ENCODE measurements around the gene ELP1. TPM values are rescaled to one million over a fixed set of nuclear protein-coding genes. Genes with fewer than 3 reads are reported as not detected.

Gene ELP1
- total and polyA plus RNA-seq, 5 experiments from 2014 or later, result 12.8 to 38.8 (median 19.6) TPM

DNA sequence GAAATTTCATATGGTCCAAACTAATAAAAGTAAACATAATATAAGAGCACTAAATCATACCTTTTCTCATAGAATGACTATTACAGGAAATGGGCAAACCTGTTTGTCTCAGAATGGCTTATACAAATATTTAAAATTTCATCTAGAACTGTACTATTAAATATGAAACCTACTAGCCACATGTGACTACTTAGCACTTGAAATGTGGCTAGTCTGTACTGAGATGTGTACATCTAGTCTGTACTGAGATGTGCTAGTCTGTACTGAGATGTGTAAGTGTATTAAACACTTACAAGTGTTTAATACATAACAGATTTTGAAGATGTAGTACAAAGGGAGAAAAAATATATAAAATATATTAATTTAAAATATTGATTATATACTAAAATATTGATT is 22.7 kb upstream of the ELP1 start:
- H3K27ac Mint-ChIP-seq, result no peak overlapping the region
- H3K4me1 Mint-ChIP-seq, result no peaks in the 10 kb centered on the region
- POLR2A ChIA-PET, result no interaction called here
- no peaks in the 10 kb centered on the region for H3K36me3 Mint-ChIP-seq
- no peak overlapping the region for H3K4me3 Mint-ChIP-seq
- DNase-seq, result no peak
- H3K27me3 Mint-ChIP-seq, result peaks cover 0 to 1% (median 0%) of the 10 kb centered on the region in 5 donors
- H3K9me3 Mint-ChIP-seq, result no peaks in the 10 kb centered on the region
- ATAC-seq, result no peak

DNA sequence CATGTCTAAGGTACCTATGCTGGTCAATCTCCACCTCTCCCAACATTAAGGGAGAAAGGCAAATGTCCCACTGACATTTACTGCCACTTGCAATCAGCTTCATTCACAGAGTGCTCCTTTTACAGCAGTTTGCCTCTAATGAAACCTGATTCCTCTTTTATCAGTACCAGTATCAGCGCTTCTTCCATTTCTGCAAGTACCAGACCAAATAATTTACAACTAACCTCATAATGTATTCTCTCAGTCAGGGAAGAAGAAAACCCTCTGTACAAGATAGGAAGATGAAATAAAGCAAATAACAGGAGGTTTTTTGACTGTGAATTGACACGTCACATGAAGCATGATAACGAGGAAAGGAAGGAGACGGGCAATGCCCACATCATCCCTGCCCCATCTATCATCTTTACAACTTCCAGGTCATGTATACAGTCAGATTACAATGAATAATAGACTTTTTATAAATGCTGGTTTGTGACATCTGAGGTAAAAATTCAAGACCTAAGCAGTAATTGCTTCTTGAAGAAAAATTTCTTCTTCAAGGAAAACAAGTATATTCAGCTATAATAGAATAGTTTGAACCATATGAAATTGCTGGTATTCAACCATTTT is 22.2 kb upstream of the ELP1 start:
- POLR2A ChIA-PET, result no interaction called here
- H3K9me3 Mint-ChIP-seq, result no peaks in the 10 kb centered on the region

DNA sequence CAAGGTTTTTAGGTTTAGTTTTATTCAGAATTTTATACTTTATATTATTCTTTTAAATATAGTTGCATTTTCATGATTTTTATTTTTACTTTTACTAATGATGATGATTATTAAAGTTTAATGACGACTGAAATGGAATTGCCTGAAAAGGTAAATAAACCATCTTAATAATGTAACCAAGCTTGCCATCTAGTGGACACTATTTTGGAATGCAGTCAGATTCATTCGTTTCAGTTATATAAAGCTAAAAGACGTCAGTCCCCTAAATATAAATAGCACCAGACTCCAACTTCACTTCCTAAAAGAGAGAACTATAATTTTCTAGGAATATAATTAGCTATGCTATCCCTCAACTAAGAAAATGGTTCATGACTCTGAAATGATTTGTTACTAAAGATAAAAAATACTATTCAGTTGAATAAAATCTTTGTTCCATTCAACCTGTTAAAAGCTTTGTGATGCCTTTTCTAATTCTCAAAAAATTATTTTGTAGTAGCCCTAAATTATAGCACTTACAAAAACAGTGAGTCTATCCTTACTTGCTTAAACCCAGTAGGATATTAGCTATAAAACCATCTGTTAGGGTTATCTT is 20.2 kb upstream of the ELP1 start:
- Mint-ChIP-seq H3K4me3 (no peak overlapping the region), H3K27me3 (peaks cover 0 to 1% (median 0%) of the 10 kb centered on the region in 5 donors), H3K4me1 (no peaks in the 10 kb centered on the region), H3K9me3 (no peaks in the 10 kb centered on the region), H3K27ac (no peak overlapping the region), H3K36me3 (no peaks in the 10 kb centered on the region)
- peak in 3 of 10 donors; percentile 17 to 25 (median 21) for DNase-seq
- no peak for ATAC-seq
- POLR2A ChIA-PET, result no interaction called here

More for the DNA sequence above, 22.2 kb upstream of the ELP1 start:
- no peak for DNase-seq
- no peak overlapping the region for H3K4me3 Mint-ChIP-seq
- no peaks in the 10 kb centered on the region for H3K36me3 Mint-ChIP-seq
- peaks cover 0 to 1% (median 0%) of the 10 kb centered on the region in 5 donors for H3K27me3 Mint-ChIP-seq
- H3K4me1 Mint-ChIP-seq, result no peaks in the 10 kb centered on the region
- no peak for ATAC-seq
- no peak overlapping the region for H3K27ac Mint-ChIP-seq

DNA sequence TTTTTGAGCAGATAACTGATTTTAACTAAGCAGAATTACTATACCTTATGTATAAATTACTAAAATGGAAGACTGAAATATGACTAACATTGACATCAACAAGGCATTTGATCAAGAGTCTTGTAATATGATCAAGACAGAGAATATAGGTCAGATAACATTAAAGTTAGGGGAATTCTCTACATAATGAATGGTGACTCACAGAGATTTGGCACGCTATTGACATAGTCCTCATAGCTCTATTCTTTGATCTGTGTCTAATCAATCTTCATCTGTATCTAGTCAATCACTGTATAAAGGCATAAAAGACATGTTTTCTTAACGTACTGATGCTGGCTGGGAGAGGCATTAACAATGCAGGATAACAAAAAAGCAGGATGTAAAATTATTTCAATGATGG is 17.7 kb upstream of the ELP1 start:
- POLR2A ChIA-PET, result no interaction called here
- no peaks in the 10 kb centered on the region for H3K9me3 Mint-ChIP-seq
- H3K36me3 Mint-ChIP-seq, result no peaks in the 10 kb centered on the region
- no peaks in the 10 kb centered on the region for H3K4me1 Mint-ChIP-seq
- DNase-seq, result no peak
- no peak overlapping the region for H3K4me3 Mint-ChIP-seq
- H3K27me3 Mint-ChIP-seq, result no peaks in the 10 kb centered on the region
- ATAC-seq, result no peak
- no peak overlapping the region for H3K27ac Mint-ChIP-seq

DNA sequence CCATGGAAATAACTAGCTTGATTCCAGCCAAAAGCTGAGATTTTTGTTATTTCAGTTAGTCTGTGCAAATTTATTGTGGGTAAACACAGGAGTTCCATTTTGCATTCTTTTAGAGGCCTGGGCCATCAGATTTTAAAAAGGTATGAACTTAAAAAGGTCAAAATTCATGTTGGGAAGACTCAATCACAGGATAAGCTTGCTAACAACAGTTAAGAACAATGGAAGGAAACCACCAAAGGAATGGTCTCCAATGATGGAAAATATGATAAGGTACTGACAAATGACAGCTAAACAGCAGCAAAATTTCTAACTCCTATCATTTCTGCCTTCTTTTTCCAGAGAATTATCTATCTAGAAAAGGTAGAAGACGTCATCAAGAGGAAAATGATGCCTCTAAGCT is 16.2 kb upstream of the ELP1 start:
- Mint-ChIP-seq H3K9me3 (no peaks in the 10 kb centered on the region), H3K27me3 (peaks cover 0 to 3% (median 0%) of the 10 kb centered on the region in 5 donors), H3K27ac (no peak overlapping the region), H3K4me1 (peaks cover 0 to 2% (median 0%) of the 10 kb centered on the region in 4 donors), H3K4me3 (no peak overlapping the region), H3K36me3 (peaks cover 0 to 3% (median 0%) of the 10 kb centered on the region in 3 donors)
- ATAC-seq (no peak), DNase-seq (no peak)
- POLR2A ChIA-PET, result no interaction called here

DNA sequence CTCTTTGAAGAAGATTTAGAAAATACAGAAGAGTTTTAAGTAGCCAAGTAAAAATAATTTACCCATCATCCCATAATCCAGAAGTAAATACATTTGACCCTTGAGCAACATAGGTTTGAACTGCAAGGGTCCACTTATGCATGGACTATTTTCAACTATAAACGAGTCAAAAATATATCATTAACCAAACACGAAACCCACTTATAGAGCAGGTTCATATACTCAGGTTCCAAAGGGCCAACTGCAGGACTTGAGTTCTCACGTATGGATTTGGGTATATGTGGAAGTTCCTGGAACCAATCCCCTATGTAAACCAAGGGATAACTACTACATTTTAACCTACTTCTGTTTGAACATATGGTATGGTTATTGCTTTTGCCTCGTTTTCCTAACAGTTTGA is 6.1 kb upstream of the ELP1 start:
- no peak overlapping the region for H3K27ac Mint-ChIP-seq
- peaks cover 1 to 12% (median 5%) of the 10 kb centered on the region in 4 donors for H3K4me1 Mint-ChIP-seq
- H3K27me3 Mint-ChIP-seq, result no peaks in the 10 kb centered on the region
- ATAC-seq, result no peak
- DNase-seq, result no peak
- H3K4me3 Mint-ChIP-seq, result no peak overlapping the region
- POLR2A ChIA-PET, result no interaction called here
- peaks cover 0 to 22% (median 2%) of the 10 kb centered on the region in 3 donors for H3K36me3 Mint-ChIP-seq
- H3K9me3 Mint-ChIP-seq, result no peaks in the 10 kb centered on the region

DNA sequence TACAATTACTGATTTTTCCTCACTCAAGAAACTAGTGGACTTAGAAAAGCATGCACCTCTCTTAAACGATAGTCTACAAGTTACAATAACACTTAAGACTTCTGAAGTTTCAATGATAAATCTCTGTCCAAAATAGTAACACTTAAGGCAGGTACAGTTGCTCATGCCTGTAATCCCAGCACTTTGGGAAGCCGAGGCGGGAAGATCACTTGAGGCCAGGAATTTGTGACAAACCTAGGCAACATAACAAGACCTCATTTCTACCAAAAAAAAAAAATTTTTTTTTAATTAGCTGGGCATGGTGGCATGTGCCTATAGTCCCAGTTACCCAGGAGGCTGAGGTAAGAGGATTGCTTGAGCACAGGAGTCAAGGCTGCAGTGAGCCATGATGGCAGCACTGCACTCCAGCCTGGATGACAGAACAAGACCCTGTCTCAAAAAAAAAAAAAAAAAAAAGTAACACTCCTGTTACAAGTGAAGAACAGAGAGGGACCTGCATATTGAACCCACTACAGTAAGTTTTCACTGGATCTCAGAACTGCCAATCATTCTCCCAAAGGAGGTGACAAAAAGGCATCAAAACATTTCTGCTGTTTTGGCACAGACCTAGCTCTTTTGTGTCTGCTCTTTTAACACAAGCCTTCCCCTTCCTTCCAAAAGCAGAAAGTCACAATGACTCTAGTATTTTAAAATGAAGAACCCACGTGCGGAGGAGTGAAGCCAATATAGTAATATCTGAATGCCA is 3.8 kb upstream of the ELP1 start:
- Mint-ChIP-seq H3K27ac (no peak overlapping the region), H3K9me3 (peaks cover 0 to 2% (median 0%) of the 10 kb centered on the region in 9 donors), H3K4me1 (peaks cover 15 to 27% (median 22%) of the 10 kb centered on the region in 4 donors), H3K36me3 (peaks cover 0 to 22% (median 2%) of the 10 kb centered on the region in 3 donors), H3K27me3 (no peaks in the 10 kb centered on the region), H3K4me3 (no peak overlapping the region)
- DNase-seq (no peak), ATAC-seq (no peak)
- POLR2A ChIA-PET, result interaction anchor here (0.7 kb wide), 1 partner anchor 1224 kb away, joined by 8 read pairs; no protein-coding TSS in a partner anchor

DNA sequence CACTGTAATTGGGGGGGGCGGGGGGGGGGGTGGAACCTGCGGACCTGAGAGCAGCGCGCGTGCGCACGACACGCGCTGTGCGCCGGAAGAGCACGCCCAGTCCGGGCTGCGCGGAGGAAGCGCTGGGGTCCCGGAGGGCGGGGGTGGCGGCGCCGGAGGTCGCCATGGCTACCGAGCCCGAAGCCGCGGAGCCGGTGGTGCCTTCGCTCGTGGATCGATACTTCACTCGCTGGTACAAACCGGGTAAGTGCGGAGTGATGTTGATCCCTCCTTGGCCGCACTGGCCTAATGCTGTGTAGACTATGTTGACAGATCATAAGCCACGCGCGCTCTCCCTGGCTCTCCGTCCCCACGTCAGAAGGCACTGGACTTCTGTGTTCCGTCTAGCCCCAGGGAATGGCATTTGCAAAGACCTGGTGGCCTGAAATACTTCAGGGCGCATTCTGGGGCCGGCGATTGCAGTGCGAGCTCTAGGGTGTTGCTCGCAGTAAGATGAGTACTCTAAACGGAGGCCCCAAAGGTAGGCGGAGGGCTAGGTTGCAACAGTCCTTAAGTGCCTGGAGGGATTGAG is 484 bp upstream of the ELP1 start, which contains the start of gene ABITRAM:
Gene ABITRAM, plus strand, starts transcription at position 78 of the 571 bp plus-strand sequence. Its CDS starts 87 bp downstream, at position 165.
- Mint-ChIP-seq H3K4me1 (peaks cover 19 to 47% (median 42%) of the 10 kb centered on the region in 4 donors), H3K4me3 (peak within 1 kb of the TSS; percentile 97 to 100 (median 98)), H3K36me3 (peaks cover 0 to 27% (median 4%) of the 10 kb centered on the region in 3 donors), H3K27ac (peak within 1 kb of the TSS; percentile 94 to 99 (median 98)), H3K27me3 (no peaks in the 10 kb centered on the region), H3K9me3 (peaks cover 0 to 2% (median 0%) of the 10 kb centered on the region in 9 donors)
- peak in 9 of 10 donors; percentile 72 to 88 (median 77) for DNase-seq
- POLR2A ChIA-PET, result interaction anchor here (1.3 kb wide), 1 partner anchor 185 kb away, joined by 9 read pairs; the partner anchor contains the start of gene TMEM245
- peak; percentile 78 to 79 for ATAC-seq

DNA sequence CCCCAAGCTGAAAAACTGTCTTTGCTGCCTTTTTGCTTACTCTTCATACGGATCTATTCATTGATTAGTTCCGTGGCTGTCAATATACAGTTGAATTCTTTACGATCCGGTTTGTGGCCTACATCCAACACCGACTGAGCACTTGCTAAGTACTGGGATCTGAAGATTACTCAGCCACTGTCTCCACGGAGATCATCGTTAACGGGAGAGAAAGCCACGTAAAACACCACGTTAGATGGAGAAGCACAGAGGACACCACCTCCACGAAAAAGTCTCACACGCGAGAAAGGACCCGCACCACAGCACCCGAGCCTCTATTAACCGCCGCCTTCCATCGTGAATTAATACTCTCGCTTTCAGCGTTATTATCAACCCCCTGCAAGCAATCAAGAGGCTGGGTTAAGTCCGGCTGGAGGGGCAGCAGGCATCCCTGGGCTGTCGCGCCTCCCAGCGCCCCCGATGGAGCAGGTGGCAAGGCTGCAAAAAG is 650 bp downstream of the ELP1 start:
- Mint-ChIP-seq H3K9me3 (peaks cover 0 to 2% (median 0%) of the 10 kb centered on the region in 9 donors), H3K27me3 (no peaks in the 10 kb centered on the region), H3K4me3 (peak overlapping the region; percentile 97 to 100 (median 98)), H3K4me1 (peaks cover 19 to 49% (median 42%) of the 10 kb centered on the region in 4 donors), H3K27ac (peak overlapping the region; percentile 94 to 99 (median 98)), H3K36me3 (peaks cover 0 to 33% (median 7%) of the 10 kb centered on the region in 3 donors)
- peak in 1 of 10 donors; percentile 2 for DNase-seq
- ATAC-seq, result no peak
- POLR2A ChIA-PET, result interaction anchor here (0.7 kb wide), 1 partner anchor 8 kb away, joined by 3 read pairs; no protein-coding TSS in a partner anchor

DNA sequence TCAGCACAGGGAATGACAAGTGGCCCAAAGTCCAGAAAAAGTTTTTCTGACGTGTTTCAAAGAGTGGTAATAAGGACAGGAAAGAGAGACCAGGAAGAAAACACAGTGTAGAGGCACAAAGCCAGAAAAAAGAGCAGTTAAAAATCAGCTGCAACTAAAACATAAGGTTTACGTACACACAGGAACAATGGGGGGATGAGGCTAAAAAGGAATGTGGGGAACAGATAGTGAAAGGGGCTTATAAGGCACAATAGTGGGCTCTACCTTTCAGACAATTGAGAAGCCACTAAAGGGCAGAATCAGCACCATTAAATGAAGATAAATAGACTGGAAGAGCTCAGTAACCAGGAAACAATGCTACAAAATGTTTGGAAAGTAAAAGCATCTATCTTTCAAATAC is 5.5 kb downstream of the ELP1 start:
- DNase-seq (no peak), ATAC-seq (no peak)
- no peaks in the 10 kb centered on the region for H3K27me3 Mint-ChIP-seq
- POLR2A ChIA-PET, result no interaction called here
- no peak overlapping the region for H3K4me3 Mint-ChIP-seq
- peaks cover 18 to 36% (median 29%) of the 10 kb centered on the region in 4 donors for H3K4me1 Mint-ChIP-seq
- H3K27ac Mint-ChIP-seq, result peak overlapping the region in 3 of 10 donors; percentile 4 to 67 (median 8)
- H3K9me3 Mint-ChIP-seq, result no peaks in the 10 kb centered on the region
- H3K36me3 Mint-ChIP-seq, result peaks cover 8 to 72% (median 33%) of the 10 kb centered on the region in 3 donors

DNA sequence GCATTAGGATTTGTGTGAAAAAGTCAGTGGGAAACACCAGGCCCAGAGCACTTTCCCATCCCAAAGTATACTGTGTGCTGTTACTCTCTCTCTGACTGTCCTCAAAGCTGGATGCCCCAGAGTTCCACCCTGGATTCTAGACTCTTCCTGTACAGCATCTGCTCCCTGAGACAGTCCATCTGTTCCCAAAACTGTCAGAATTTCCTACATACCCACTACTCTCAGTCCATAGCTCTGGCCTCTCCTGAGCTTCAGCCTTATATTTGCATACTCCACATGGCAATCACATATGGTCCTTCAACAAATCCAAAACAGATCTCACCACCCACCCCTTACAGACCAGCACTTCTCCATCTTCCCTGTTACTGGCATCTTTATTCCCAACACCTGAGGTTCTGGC is 9.5 kb downstream of the ELP1 start:
- no peak overlapping the region for H3K4me3 Mint-ChIP-seq
- H3K9me3 Mint-ChIP-seq, result no peaks in the 10 kb centered on the region
- POLR2A ChIA-PET, result interaction anchor here (1.0 kb wide), 1 partner anchor 9 kb away, joined by 3 read pairs; the partner anchor contains the start of gene ELP1
- H3K4me1 Mint-ChIP-seq, result peaks cover 0 to 10% (median 7%) of the 10 kb centered on the region in 4 donors
- H3K36me3 Mint-ChIP-seq, result peaks cover 15 to 96% (median 36%) of the 10 kb centered on the region in 3 donors
- no peak for ATAC-seq
- no peak for DNase-seq
- no peaks in the 10 kb centered on the region for H3K27me3 Mint-ChIP-seq
- peak overlapping the region in 4 of 10 donors; percentile 12 to 52 (median 20) for H3K27ac Mint-ChIP-seq

DNA sequence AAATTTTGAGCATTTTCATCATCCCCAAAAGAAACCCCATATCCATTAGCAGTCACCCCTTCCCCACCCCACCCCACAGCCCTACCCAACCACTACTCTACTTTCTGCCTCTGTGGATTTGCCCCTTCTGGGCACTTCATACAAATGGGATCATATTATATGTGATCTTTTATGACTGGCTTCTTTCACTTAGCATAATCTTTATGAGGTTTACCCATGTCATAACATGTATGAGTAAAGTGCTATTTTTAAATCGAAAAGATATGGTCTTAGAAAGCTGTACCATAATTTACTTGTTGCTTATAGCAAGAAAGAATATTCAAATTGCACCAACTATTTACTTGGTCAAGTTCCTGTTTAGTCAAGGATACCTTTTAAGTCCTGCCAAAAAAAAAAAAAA is 12.7 kb downstream of the ELP1 start:
- ATAC-seq, result no peak
- no peaks in the 10 kb centered on the region for H3K9me3 Mint-ChIP-seq
- no peaks in the 10 kb centered on the region for H3K27me3 Mint-ChIP-seq
- H3K4me3 Mint-ChIP-seq, result no peak overlapping the region
- POLR2A ChIA-PET, result no interaction called here
- peaks cover 24 to 92% (median 27%) of the 10 kb centered on the region in 3 donors for H3K36me3 Mint-ChIP-seq
- DNase-seq, result no peak
- H3K27ac Mint-ChIP-seq, result peak overlapping the region in 1 of 10 donors; percentile 66
- H3K4me1 Mint-ChIP-seq, result peaks cover 0 to 4% (median 2%) of the 10 kb centered on the region in 4 donors

Measured in naive thymus-derived CD8-positive, alpha-beta T cell (primary cell).